ENCODE data around the gene IL5RA. TPM values are rescaled to one million over a fixed set of nuclear protein-coding genes. Genes with fewer than 3 reads are reported as not detected.

IL5RA gene
- total and polyA plus RNA-seq, 10 donors: 0.06 to 3.2 (median 1.3) TPM

GRCh38 chr3:3074551-3075257 is 35.5 kb downstream of the IL5RA start:
- Histone ChIP-seq H3K27me3 (replicated peaks in 1 of 7) (no peaks in the 10 kb centered on the region), H3K9me3 (no peaks in the 10 kb centered on the region), H3K27ac (no peak overlapping the region), H3K4me1 (no peaks in the 10 kb centered on the region), H3K4me3 (no peak overlapping the region), H3K36me3 (no peaks in the 10 kb centered on the region)
- WGBS, 5 donors: 64 to 82% (median 72%) methylated on average over 5 of the region's 5 CpGs
- DNase-seq: no peak
- intact Hi-C loops (cut with DNase I; ENCODE audit: low total_unique reads): no loop called here
- no peak for TF ChIP-seq CTCF (IDR thresholded peaks at IDR 0.05 in 8 of 11, conservative IDR thresholded peaks at IDR 0.05 in 3 of 11)
- no peak for TF ChIP-seq POLR2A (IDR thresholded peaks at IDR 0.05)
- no peak for TF ChIP-seq POLR2AphosphoS5 (IDR thresholded peaks at IDR 0.05)

- Histone ChIP-seq H3K4me1 (no peaks in the 10 kb centered on the region), H3K27me3 (replicated peaks in 1 of 7) (no peaks in the 10 kb centered on the region), H3K27ac (no peak overlapping the region), H3K4me3 (no peak overlapping the region), H3K36me3 (no peaks in the 10 kb centered on the region), H3K9me3 (no peaks in the 10 kb centered on the region)
- intact Hi-C loops (cut with DNase I; ENCODE audit: low total_unique reads): no loop called here
- TF ChIP-seq POLR2AphosphoS5 (IDR thresholded peaks at IDR 0.05) (no peak), CTCF (IDR thresholded peaks at IDR 0.05 in 8 of 11, conservative IDR thresholded peaks at IDR 0.05 in 3 of 11) (no peak), POLR2A (IDR thresholded peaks at IDR 0.05) (no peak)
- no peak for DNase-seq
- 73 to 88% (median 82%) methylated on average over 5 of the region's 5 CpGs for WGBS, 5 donors
Observed at GRCh38 chr3:3071136-3071535, 39.0 kb downstream of the IL5RA start.

- H3K9me3 ChIP-seq: no peaks in the 10 kb centered on the region
- no peaks in the 10 kb centered on the region for H3K27me3 ChIP-seq (replicated peaks in 1 of 7)
- no peaks in the 10 kb centered on the region for H3K36me3 ChIP-seq
- 70 to 92% (median 88%) methylated on average over 5 of the region's 5 CpGs for WGBS, 5 donors
- H3K27ac ChIP-seq: no peak overlapping the region
- intact Hi-C loops (cut with DNase I; ENCODE audit: low total_unique reads): no loop called here
- no peak for DNase-seq
- no peaks in the 10 kb centered on the region for H3K4me1 ChIP-seq
- TF ChIP-seq POLR2A (IDR thresholded peaks at IDR 0.05): no peak
- no peak for TF ChIP-seq POLR2AphosphoS5 (IDR thresholded peaks at IDR 0.05)
- no peak for TF ChIP-seq CTCF (IDR thresholded peaks at IDR 0.05 in 8 of 11, conservative IDR thresholded peaks at IDR 0.05 in 3 of 11)
- no peak overlapping the region for H3K4me3 ChIP-seq
Observed at GRCh38 chr3:3069723-3070122, 40.5 kb downstream of the IL5RA start.

- no peak overlapping the region for H3K4me3 ChIP-seq
- intact Hi-C loops (cut with DNase I; ENCODE audit: low total_unique reads): no loop called here
- no peak for TF ChIP-seq CTCF (IDR thresholded peaks at IDR 0.05 in 8 of 11, conservative IDR thresholded peaks at IDR 0.05 in 3 of 11)
- no peaks in the 10 kb centered on the region for H3K9me3 ChIP-seq
- 77 to 93% (median 88%) methylated on average over 1 of the region's 1 CpG for WGBS, 5 donors
- no peak overlapping the region for H3K27ac ChIP-seq
- H3K36me3 ChIP-seq: no peaks in the 10 kb centered on the region
- H3K4me1 ChIP-seq: no peaks in the 10 kb centered on the region
- H3K27me3 ChIP-seq (replicated peaks in 1 of 7): no peaks in the 10 kb centered on the region
- DNase-seq: no peak
Observed at GRCh38 chr3:3068358-3068881, 41.8 kb downstream of the IL5RA start.

All from spleen (tissue), 11 donors.